HepG2 (cell line): Measurements from ENCODE around the gene EPHX1. TPM values are rescaled to one million over a fixed set of nuclear protein-coding genes. Genes with fewer than 3 reads are reported as not detected.
A peak's percentile ranks its signal among the peaks of the same experiment; 100 is the strongest.

Experiments
- BCL3 ChIP-seq: sonication (generic); formaldehyde crosslinking; IDR thresholded peaks from 2 replicates; pipeline ENCODE4 v1.5.1; 2020; ENCODE audit warnings: mild to moderate bottlenecking, missing genetic modification reagents, moderate library complexity
- CBFB ChIP-seq: sonication (generic); formaldehyde crosslinking; IDR thresholded peaks from 2 replicates; pipeline ENCODE4 v1.4.0; 2020; ENCODE audit warnings: missing genetic modification reagents
- CENPX ChIP-seq: sonication (generic); formaldehyde crosslinking; IDR thresholded peaks from 2 replicates; pipeline ENCODE4 v1.9.0; 2021; ENCODE audit warnings: mild to moderate bottlenecking, missing genetic modification reagents, moderate library complexity
- CSRNP2 ChIP-seq: sonication (generic); formaldehyde crosslinking; conservative IDR thresholded peaks from 2 replicates; pipeline ENCODE4 v1.8.0; 2022; ENCODE audit warnings: low read depth, missing genetic modification reagents
- KDM5B ChIP-seq: sonication (generic); formaldehyde crosslinking; IDR thresholded peaks from 2 replicates; pipeline ENCODE4 v1.4.0; 2020; ENCODE audit warnings: missing genetic modification reagents, mild to moderate bottlenecking, borderline replicate concordance
- MNT ChIP-seq: fragments of 450-650 bp; IDR thresholded peaks from 2 replicates; pipeline ENCODE4 v1.6.1; 2016
- NR2F6 ChIP-seq, 2 experiments: IDR thresholded peaks; 2 replicates each; pipeline ENCODE4 v1.6.1; 2016; ENCODE audit warnings: antibody characterized with exemption in 1 of 2, mild to moderate bottlenecking in 1 of 2
- PLSCR1 ChIP-seq: sonication (generic); formaldehyde crosslinking; IDR thresholded peaks from 2 replicates; pipeline ENCODE4 v1.5.0; 2020; ENCODE audit warnings: missing genetic modification reagents, mild to moderate bottlenecking, borderline replicate concordance
- REXO4 ChIP-seq: sonication (generic); formaldehyde crosslinking; IDR thresholded peaks from 2 replicates; pipeline ENCODE4 v1.8.0; 2022; ENCODE audit warnings: missing genetic modification reagents, mild to moderate bottlenecking, borderline replicate concordance
- SMARCC2 ChIP-seq: fragments of 450-650 bp; IDR thresholded peaks from 2 replicates; pipeline ENCODE4 v1.6.1; 2017; ENCODE audit warnings: antibody characterized with exemption, mild to moderate bottlenecking
- SMARCE1 ChIP-seq: fragments of 450-650 bp; IDR thresholded peaks from 2 replicates; pipeline ENCODE4 v1.6.1; 2017; ENCODE audit warnings: borderline replicate concordance
- SNAPC5 ChIP-seq: sonication (generic); formaldehyde crosslinking; IDR thresholded peaks from 2 replicates; pipeline ENCODE4 v1.8.1; 2023; ENCODE audit warnings: mild to moderate bottlenecking, missing genetic modification reagents, borderline replicate concordance
- THAP8 ChIP-seq: sonication (generic); formaldehyde crosslinking; IDR thresholded peaks from 2 replicates; pipeline ENCODE4 v1.5.1; 2020; ENCODE audit warnings: missing genetic modification reagents, mild to moderate bottlenecking, borderline replicate concordance
- ZBTB38 ChIP-seq: sonication (generic); formaldehyde crosslinking; IDR thresholded peaks from 2 replicates; pipeline ENCODE4 v1.5.1; 2020; ENCODE audit warnings: mild to moderate bottlenecking, missing genetic modification reagents
- ZC3H13 ChIP-seq: sonication (generic); formaldehyde crosslinking; IDR thresholded peaks from 2 replicates; pipeline ENCODE4 v1.8.1; 2023; ENCODE audit warnings: mild to moderate bottlenecking, missing genetic modification reagents, moderate library complexity
- ZNF20 ChIP-seq: sonication (generic); formaldehyde crosslinking; IDR thresholded peaks from 2 replicates; pipeline ENCODE4 v1.4.0; 2020; ENCODE audit warnings: mild to moderate bottlenecking, moderate library complexity, missing genetic modification reagents
- ZNF260 ChIP-seq: sonication (generic); formaldehyde crosslinking; IDR thresholded peaks from 2 replicates; pipeline ENCODE4 v1.4.0; 2020; ENCODE audit warnings: missing genetic modification reagents, low read depth, mild to moderate bottlenecking, borderline replicate concordance
- ZNF383 ChIP-seq: sonication (generic); formaldehyde crosslinking; IDR thresholded peaks from 2 replicates; pipeline ENCODE4 v1.4.0; 2020; ENCODE audit warnings: missing genetic modification reagents, mild to moderate bottlenecking, borderline replicate concordance
- ZNF569 ChIP-seq: sonication (generic); formaldehyde crosslinking; IDR thresholded peaks from 2 replicates; pipeline ENCODE4 v1.5.0; 2020; ENCODE audit warnings: mild to moderate bottlenecking, missing genetic modification reagents, moderate library complexity, borderline replicate concordance
- ZNF709 ChIP-seq: sonication (generic); formaldehyde crosslinking; IDR thresholded peaks from 2 replicates; pipeline ENCODE4 v1.5.0; 2020; ENCODE audit warnings: mild to moderate bottlenecking, missing genetic modification reagents
- ZNF777 ChIP-seq: sonication (generic); formaldehyde crosslinking; IDR thresholded peaks from 2 replicates; pipeline ENCODE4 v1.4.0; 2020; ENCODE audit warnings: missing genetic modification reagents
- ZNF891 ChIP-seq: sonication (generic); formaldehyde crosslinking; IDR thresholded peaks from 2 replicates; pipeline ENCODE4 v1.5.0; 2020; ENCODE audit warnings: mild to moderate bottlenecking, missing genetic modification reagents
- polyA plus RNA-seq, 8 experiments: library from polyadenylated mRNA; depleted of rRNA in 3 of 8; stranded (reverse) in 7 of 8; unstranded in 1 of 8; fragments of >200 nt; fragmentation: Illumina TruSeq in 4 of 8; extraction: Trizol in 4 of 8; gene quantifications; 2 replicates each; pipeline versions ENCODE4 v1.2.1 to v1.2.3, GENCODE V29; 2011 to 2016; ENCODE audit warnings: low read depth in 4 of 8, missing spikeins in 1 of 8, mixed read lengths in 1 of 8; ENCODE audit not compliant: insufficient read depth in 1 of 8
- total RNA-seq, 5 experiments: library from RNA; depleted of rRNA; stranded (reverse); fragments of >200 nt; fragmentation: Illumina TruSeq; extraction: Trizol; gene quantifications; 2 replicates each; pipeline ENCODE4 v1.2.3, GENCODE V29; 2016; ENCODE audit warnings: low read depth in 1 of 5

The EPHX1 gene
- total and polyA plus RNA-seq, 2 of the 13 experiments (the other 11 are each of a cell fraction or from before 2014, with no cell fraction given), result 27.7 to 36.5 TPM

- TF ChIP-seq ZBTB38 (CRISPR knock-in tag), result no peak
- no peak; the same call in 1 of the 2 replicates for TF ChIP-seq THAP8
- no peak for TF ChIP-seq ZNF709
- TF ChIP-seq BCL3 (CRISPR knock-in tag), result no peak
- TF ChIP-seq ZNF891 (CRISPR knock-in tag), result no peak
- no peak for TF ChIP-seq ZNF20 (CRISPR knock-in tag)
- TF ChIP-seq KDM5B (CRISPR knock-in tag), result peak; percentile 14; the same call in 1 of the 2 replicates
- TF ChIP-seq CSRNP2 (CRISPR knock-in tag), result no peak
- no peak for TF ChIP-seq MNT
- no peak for TF ChIP-seq SNAPC5
- TF ChIP-seq SMARCE1, result no peak
- TF ChIP-seq ZNF777 (CRISPR knock-in tag), result peak; percentile 66
- no peak for TF ChIP-seq SMARCC2
- no peak for TF ChIP-seq NR2F6 (IDR thresholded peaks at IDR 0.05)
- no peak for TF ChIP-seq NR2F6 (CRISPR knock-in tag; IDR thresholded peaks at IDR 0.05)
- no peak for TF ChIP-seq CBFB
- no peak for TF ChIP-seq CENPX
- no peak for TF ChIP-seq ZNF260 (CRISPR knock-in tag)
- 0 out of 2 replicates have a peak, but pooled peaks have one; percentile 10 for TF ChIP-seq PLSCR1 (CRISPR knock-in tag)
- TF ChIP-seq ZNF383, result no peak
- no peak for TF ChIP-seq ZNF569 (CRISPR knock-in tag)
- TF ChIP-seq REXO4 (CRISPR knock-in tag), result no peak
- no peak for TF ChIP-seq ZC3H13 (CRISPR knock-in tag)
Observed at GRCh38 chr1:225882694-225883615, 73.0 kb downstream of the EPHX1 start (continued).
